Measurements from ENCODE around the gene SGPL1. TPM values are rescaled to one million over a fixed set of nuclear protein-coding genes. Genes with fewer than 3 reads are reported as not detected.

Gene SGPL1
- polyA plus RNA-seq, 1 donor from 2014 or later = 33.4 TPM

DNA sequence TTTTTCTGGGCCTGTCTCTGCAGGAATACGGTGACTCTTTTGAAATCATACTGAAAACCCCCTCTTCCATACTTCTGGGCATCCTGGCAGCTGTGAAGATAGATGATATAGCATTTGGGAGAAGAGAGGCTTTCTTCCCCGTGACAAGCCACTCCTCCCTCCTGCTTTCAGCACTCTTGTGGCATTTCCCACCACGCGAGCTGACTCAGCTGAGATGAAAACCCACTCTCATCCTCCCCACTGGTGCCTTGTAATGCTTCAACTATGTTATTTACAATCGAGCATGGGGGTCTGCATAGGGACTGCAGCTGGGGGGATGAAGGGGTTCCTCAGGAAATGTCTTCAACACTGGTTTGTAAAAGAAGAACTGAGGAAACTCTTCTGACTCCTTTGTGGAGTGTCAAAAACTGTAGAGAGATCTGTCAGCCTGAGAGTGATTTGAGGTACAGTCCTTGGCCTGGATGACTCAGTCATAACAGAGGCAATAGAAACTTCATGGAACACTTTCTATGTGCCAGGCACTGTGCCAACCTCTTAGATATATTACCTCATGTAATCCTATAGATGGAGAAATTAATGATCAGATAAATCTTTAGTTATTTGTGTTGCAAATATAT lies 28.8 kb upstream of the SGPL1 start:
- Histone ChIP-seq H3K36me3 (ENCODE audit: insufficient read depth, low read length) (no peaks in the 10 kb centered on the region), H3F3A (ENCODE audit: insufficient read depth, low read length, poor library complexity, severe bottlenecking) (no peaks in the 10 kb centered on the region), H2AFZ (ENCODE audit: low read depth, low read length) (no peak overlapping the region), H3K27me3 (ENCODE audit: insufficient read depth, low read depth, low read length) (no peaks in the 10 kb centered on the region), H3K9me3 (ENCODE audit: low read length) (no peaks in the 10 kb centered on the region), H3K4me2 (ENCODE audit: low read length) (no peak overlapping the region), H3K9ac (ENCODE audit: low read length) (no peak overlapping the region), H4K20me1 (ENCODE audit: insufficient read depth) (no peaks in the 10 kb centered on the region), H3K9me2 (ENCODE audit: insufficient read depth, low read length) (no peaks in the 10 kb centered on the region), H3K27ac (ENCODE audit: low read length) (no peak overlapping the region), H3K4me3 (ENCODE audit: low read length) (no peak overlapping the region), H3K79me2 (replicated peaks; ENCODE audit: insufficient read depth, low read length) (no peaks in the 10 kb centered on the region)
- no peak for TF ChIP-seq EP300 (conservative IDR thresholded peaks at IDR 0.05; ENCODE audit: poor library complexity, severe bottlenecking)
- no peak for TF ChIP-seq POLR2AphosphoS5 (IDR thresholded peaks at IDR 0.05)
- no peak for TF ChIP-seq MXI1 (conservative IDR thresholded peaks at IDR 0.05; ENCODE audit: poor library complexity, severe bottlenecking)
- TF ChIP-seq SMC3 (conservative IDR thresholded peaks at IDR 0.05; ENCODE audit: poor library complexity) = no peak
- TF ChIP-seq, protein P1, sequence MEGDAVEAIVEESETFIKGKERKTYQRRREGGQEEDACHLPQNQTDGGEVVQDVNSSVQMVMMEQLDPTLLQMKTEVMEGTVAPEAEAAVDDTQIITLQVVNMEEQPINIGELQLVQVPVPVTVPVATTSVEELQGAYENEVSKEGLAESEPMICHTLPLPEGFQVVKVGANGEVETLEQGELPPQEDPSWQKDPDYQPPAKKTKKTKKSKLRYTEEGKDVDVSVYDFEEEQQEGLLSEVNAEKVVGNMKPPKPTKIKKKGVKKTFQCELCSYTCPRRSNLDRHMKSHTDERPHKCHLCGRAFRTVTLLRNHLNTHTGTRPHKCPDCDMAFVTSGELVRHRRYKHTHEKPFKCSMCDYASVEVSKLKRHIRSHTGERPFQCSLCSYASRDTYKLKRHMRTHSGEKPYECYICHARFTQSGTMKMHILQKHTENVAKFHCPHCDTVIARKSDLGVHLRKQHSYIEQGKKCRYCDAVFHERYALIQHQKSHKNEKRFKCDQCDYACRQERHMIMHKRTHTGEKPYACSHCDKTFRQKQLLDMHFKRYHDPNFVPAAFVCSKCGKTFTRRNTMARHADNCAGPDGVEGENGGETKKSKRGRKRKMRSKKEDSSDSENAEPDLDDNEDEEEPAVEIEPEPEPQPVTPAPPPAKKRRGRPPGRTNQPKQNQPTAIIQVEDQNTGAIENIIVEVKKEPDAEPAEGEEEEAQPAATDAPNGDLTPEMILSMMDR (IDR thresholded peaks at IDR 0.05; ENCODE audit: poor library complexity, severe bottlenecking) = no peak
- TF ChIP-seq REST (IDR thresholded peaks at IDR 0.05; ENCODE audit: borderline replicate concordance) = no peak
- no peak for TF ChIP-seq EZH2 (IDR thresholded peaks at IDR 0.05; ENCODE audit: borderline replicate concordance, insufficient read depth, low read length, poor library complexity, severe bottlenecking)
- TF ChIP-seq TAF1 (IDR thresholded peaks at IDR 0.05; ENCODE audit: low read depth) = no peak
- TF ChIP-seq RAD21 (conservative IDR thresholded peaks at IDR 0.05) = no peak

DNA sequence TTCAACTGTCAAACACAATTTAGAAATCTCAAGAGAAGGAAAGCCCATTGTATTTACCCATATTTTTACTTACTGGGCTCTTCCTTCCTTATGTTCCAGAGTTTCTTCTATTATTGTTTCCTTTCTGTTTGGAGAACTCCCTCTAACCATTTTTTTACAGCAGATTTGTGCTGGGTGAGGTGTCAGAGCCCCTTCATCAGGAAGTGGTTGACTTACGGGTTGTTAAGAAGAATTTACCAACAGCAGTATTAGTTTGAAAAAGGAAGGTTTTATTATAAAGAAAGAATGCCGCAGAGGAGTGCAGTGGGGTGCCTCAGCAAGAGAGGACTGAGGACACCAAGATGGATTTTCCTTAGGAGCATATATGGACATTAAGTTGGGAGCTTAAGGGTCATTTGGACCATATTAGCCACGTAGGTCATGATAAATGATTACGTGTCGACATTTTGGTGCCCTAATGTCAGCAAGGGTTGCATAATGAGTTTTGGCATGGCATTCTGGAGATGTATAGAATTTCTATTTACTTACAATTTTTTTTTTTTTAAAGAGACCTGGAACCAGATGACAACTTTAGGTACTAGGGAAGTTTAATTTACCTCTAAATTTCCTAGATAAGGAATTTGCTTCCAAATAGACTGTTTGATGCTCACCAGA lies 24.2 kb upstream of the SGPL1 start:
- H3K9ac ChIP-seq (ENCODE audit: low read length) = no peak overlapping the region

More for the DNA sequence above, 24.2 kb upstream of the SGPL1 start:
- Histone ChIP-seq H3K27me3 (ENCODE audit: insufficient read depth, low read depth, low read length) (no peaks in the 10 kb centered on the region), H3F3A (ENCODE audit: insufficient read depth, low read length, poor library complexity, severe bottlenecking) (no peaks in the 10 kb centered on the region), H3K79me2 (replicated peaks; ENCODE audit: insufficient read depth, low read length) (no peaks in the 10 kb centered on the region), H3K27ac (ENCODE audit: low read length) (no peak overlapping the region), H2AFZ (ENCODE audit: low read depth, low read length) (no peak overlapping the region), H3K4me3 (ENCODE audit: low read length) (no peak overlapping the region), H3K9me3 (ENCODE audit: low read length) (no peaks in the 10 kb centered on the region), H3K36me3 (ENCODE audit: insufficient read depth, low read length) (no peaks in the 10 kb centered on the region), H3K4me2 (ENCODE audit: low read length) (no peak overlapping the region), H3K9me2 (ENCODE audit: insufficient read depth, low read length) (no peaks in the 10 kb centered on the region), H4K20me1 (ENCODE audit: insufficient read depth) (no peaks in the 10 kb centered on the region)
- TF ChIP-seq, protein P1 (IDR thresholded peaks at IDR 0.05; ENCODE audit: poor library complexity, severe bottlenecking) = no peak
- TF ChIP-seq POLR2AphosphoS5 (IDR thresholded peaks at IDR 0.05) = no peak

All from neural cell (in vitro differentiated cells).